Caco-2 (cell line): Measurements from ENCODE around the gene EPB41. TPM values are rescaled to one million over a fixed set of nuclear protein-coding genes. Genes with fewer than 3 reads are reported as not detected.

Experiments
- BruUV-seq: library from RNA; stranded (reverse); fragments of 400-500 nt; replicated peaks from 2 replicates; lab custom pipeline; 2021; lab: Mats Ljungman, UMichigan
- CTCF ChIA-PET: fragments of 300-600 bp; sonication (Branson Sonifier 250); formaldehyde crosslinking; loops from one replicate; lab custom pipeline; 2022; ENCODE audit warnings: antibody characterized with exemption; lab: Charles Lee
- POLR2A ChIA-PET: fragments of 300-600 bp; sonication (Branson Sonifier 250); formaldehyde crosslinking; loops from one replicate; lab custom pipeline; 2022; ENCODE audit warnings: antibody characterized with exemption; lab: Charles Lee
- DNase-seq, 2 experiments: peaks; one replicate each; pipeline versions ENCODE4 v3.0.0 to v3.0.0-alpha.2; 2020 to 2022
- H3K27me3 ChIP-seq: replicated peaks from 2 replicates; pipeline ENCODE4 v1.6.0; 2011; ENCODE audit warnings: low read length; ENCODE audit not compliant: control insufficient read depth, insufficient read depth
- H3K36me3 ChIP-seq: 2 replicates; pipeline ENCODE4 v1.5.1; 2011; ENCODE audit warnings: low read length; ENCODE audit not compliant: control insufficient read depth, insufficient read depth
- H3K4me1 ChIP-seq: fragments of 250-450 bp; sonication (Bioruptor Pico); 2 replicates; pipeline ENCODE4 v1.5.1; 2020; ENCODE audit warnings: mild to moderate bottlenecking
- H3K4me3 ChIP-seq: 2 replicates; pipeline ENCODE4 v1.5.1; 2011; ENCODE audit warnings: low read depth, mild to moderate bottlenecking, control low read depth, low read length
- H3K9me3 ChIP-seq: fragments of 250-450 bp; sonication (Bioruptor Pico); 2 replicates; pipeline ENCODE4 v1.5.1; 2020; ENCODE audit warnings: mild to moderate bottlenecking, moderate library complexity
- H3K27ac Mint-ChIP-seq: one replicate; pipeline ENCODE4 v1.8.0; 2022; ENCODE audit warnings: mixed read lengths; ENCODE audit not compliant: unreplicated experiment
- H3K27me3 Mint-ChIP-seq: one replicate; pipeline ENCODE4 v1.8.0; 2022; ENCODE audit warnings: mixed read lengths; ENCODE audit not compliant: insufficient read depth, unreplicated experiment
- H3K36me3 Mint-ChIP-seq: one replicate; pipeline ENCODE4 v1.8.0; 2022; ENCODE audit warnings: mild to moderate bottlenecking, mixed read lengths; ENCODE audit not compliant: insufficient read depth, unreplicated experiment
- H3K4me1 Mint-ChIP-seq: one replicate; pipeline ENCODE4 v1.8.0; 2022; ENCODE audit warnings: low read depth, mixed read lengths; ENCODE audit not compliant: unreplicated experiment
- H3K4me3 Mint-ChIP-seq: one replicate; pipeline ENCODE4 v1.8.0; 2022; ENCODE audit warnings: mild to moderate bottlenecking, moderate library complexity, mixed read lengths; ENCODE audit not compliant: unreplicated experiment
- H3K9me3 Mint-ChIP-seq: one replicate; pipeline ENCODE4 v1.8.0; 2022; ENCODE audit warnings: mixed read lengths; ENCODE audit not compliant: unreplicated experiment
- CTCF ChIP-seq, 2 experiments: fragments of 200-600 bp in 1 of 2; IDR thresholded peaks; 1 replicate in 1 of 2; 2 replicates in 1 of 2; pipeline versions ENCODE4 v1.5.1 to v1.8.0; 2011 to 2022; ENCODE audit warnings: antibody characterized with exemption in 1 of 2, control low read depth in 1 of 2, inconsistent platforms in 1 of 2, low read depth in 1 of 2, low read length in 1 of 2, mild to moderate bottlenecking in 1 of 2, moderate library complexity in 1 of 2; ENCODE audit not compliant: insufficient read depth in 1 of 2, severe bottlenecking in 1 of 2, unreplicated experiment in 1 of 2
- intact Hi-C: fragments of 100-400 bp; cut with micrococcal nuclease; formaldehyde crosslinking; loops from one replicate; pipeline ENCODE4 v1.10.0; 2022; ENCODE audit not compliant: unreplicated experiment
- total RNA-seq: library from RNA; stranded (reverse); gene quantifications from 2 replicates; pipeline ENCODE4 v1.2.3, GENCODE V29; 2022

The EPB41 gene
- total RNA-seq, 1 experiment from 2014 or later: 29.5 TPM

DNA sequence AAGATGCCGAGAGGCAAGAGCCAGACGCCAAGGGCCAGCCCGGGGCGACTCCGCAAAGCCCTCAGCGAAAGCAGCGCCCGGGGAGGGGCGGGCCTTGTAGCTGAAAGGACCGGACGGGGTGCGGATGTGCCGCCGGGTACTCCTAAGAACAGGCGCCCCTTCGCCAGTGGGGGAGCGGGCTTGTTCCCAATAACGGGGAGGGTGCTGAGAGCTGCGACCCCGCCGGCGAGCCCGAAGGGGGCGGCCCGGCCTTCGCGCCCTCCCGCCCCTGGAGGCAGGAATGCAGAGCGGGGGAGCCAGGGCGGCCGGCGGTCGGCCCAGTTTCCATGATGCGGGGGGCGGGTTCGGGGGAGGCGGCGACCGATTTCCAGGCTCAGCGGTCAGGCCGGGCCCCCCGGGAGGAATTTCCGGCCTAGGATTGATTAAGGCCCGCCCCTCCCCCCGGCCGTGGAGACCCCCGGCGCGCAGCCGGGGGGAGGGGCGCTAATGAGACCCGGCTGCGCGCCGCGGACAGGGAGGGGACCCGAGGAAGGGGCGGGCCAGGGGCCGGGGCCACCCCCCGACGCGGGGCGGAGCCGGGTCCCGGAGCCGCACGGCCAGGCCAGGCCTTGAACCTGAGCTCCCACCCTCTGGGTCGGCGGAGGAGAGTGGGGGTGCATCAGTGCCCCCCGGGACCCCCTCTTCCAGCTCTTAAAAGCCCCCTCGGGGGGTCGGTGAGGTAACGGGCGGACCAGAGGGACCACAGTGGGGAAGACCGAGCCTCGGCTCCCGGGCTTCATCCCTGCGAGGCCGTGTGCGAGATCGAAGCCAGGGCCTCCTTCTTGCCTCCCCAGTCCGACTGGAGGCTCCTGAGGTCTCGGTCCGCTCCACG is 210.2 kb downstream of the EPB41 start:
- Mint-ChIP-seq H3K4me1 (no peaks in the 10 kb centered on the region), H3K27ac (peak overlapping the region; percentile 65)
- intact Hi-C loops: no loop called here

DNA sequence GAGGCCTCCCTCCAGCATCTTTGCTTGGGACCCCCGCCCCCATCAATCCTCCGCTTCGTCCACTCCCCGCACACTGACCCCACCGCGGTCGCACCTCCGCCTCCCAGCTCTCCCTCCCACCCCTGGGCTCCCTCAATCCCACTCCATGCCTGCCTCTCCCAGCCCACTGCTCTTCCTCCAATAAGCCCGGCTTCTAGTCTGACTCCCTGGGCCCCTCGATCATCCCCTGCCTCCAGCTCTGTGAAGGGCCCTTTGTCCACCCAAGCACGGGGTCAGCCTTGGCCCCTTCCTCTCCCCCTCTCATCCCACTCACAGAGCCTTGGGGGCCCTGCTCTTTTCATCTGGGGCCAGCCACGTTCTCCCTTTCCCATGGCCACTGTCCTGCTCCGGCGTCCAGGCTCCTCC is 210.9 kb downstream of the EPB41 start:
- H3K9me3 Mint-ChIP-seq: no peaks in the 10 kb centered on the region
- H3K36me3 Mint-ChIP-seq: peaks cover 7% of the 10 kb centered on the region
- H3K4me1 Mint-ChIP-seq: no peaks in the 10 kb centered on the region
- CTCF ChIA-PET: interaction anchor here (0.7 to 2.1 kb wide), 11 partner anchors 10 to 1593 kb away, joined by 3 to 11 read pairs (median 5); partner anchors contain the start of gene SRSF4
- peak overlapping the region; percentile 75 for H3K4me3 Mint-ChIP-seq
- no peak for DNase-seq
- Histone ChIP-seq H3K36me3 (no peaks in the 10 kb centered on the region), H3K27me3 (no peaks in the 10 kb centered on the region), H3K4me3 (peak overlapping the region; percentile 69), H3K4me1 (no peaks in the 10 kb centered on the region), H3K9me3 (no peaks in the 10 kb centered on the region)
- POLR2A ChIA-PET: no interaction called here
- H3K27me3 Mint-ChIP-seq: no peaks in the 10 kb centered on the region
- H3K27ac Mint-ChIP-seq: peak overlapping the region; percentile 65
- TF ChIP-seq CTCF (IDR thresholded peaks at IDR 0.05; ENCODE audit: insufficient read depth in 1 of 2, low read depth in 1 of 2, low read length in 1 of 2, severe bottlenecking in 1 of 2, unreplicated experiment in 1 of 2): no peak
- TSS peak; percentile 27 for BruUV-seq
- intact Hi-C loops: no loop called here

More for the DNA sequence above, 210.2 kb downstream of the EPB41 start:
- H3K36me3 Mint-ChIP-seq: peaks cover 7% of the 10 kb centered on the region
- peak overlapping the region; percentile 69 for H3K4me3 ChIP-seq
- BruUV-seq: no TSS peak
- no peaks in the 10 kb centered on the region for H3K27me3 Mint-ChIP-seq
- peak overlapping the region; percentile 75 for H3K4me3 Mint-ChIP-seq
- H3K4me1 ChIP-seq: no peaks in the 10 kb centered on the region
- DNase-seq: peak; percentile 75 to 86
- no peaks in the 10 kb centered on the region for H3K9me3 Mint-ChIP-seq
- peak; percentile 69 to 71 for TF ChIP-seq CTCF (IDR thresholded peaks at IDR 0.05; ENCODE audit: insufficient read depth in 1 of 2, low read depth in 1 of 2, low read length in 1 of 2, severe bottlenecking in 1 of 2, unreplicated experiment in 1 of 2)
- ChIA-PET CTCF (interaction anchor here (0.5 to 2.1 kb wide), 14 partner anchors 10 to 1594 kb away, joined by 3 to 11 read pairs (median 5); partner anchors contain the start of gene SRSF4), POLR2A (interaction anchor here (0.6 to 1.6 kb wide), 2 partner anchors 56 to 373 kb away, joined by 3 to 6 read pairs; no protein-coding TSS in a partner anchor)
- H3K36me3 ChIP-seq: no peaks in the 10 kb centered on the region
- no peaks in the 10 kb centered on the region for H3K9me3 ChIP-seq
- no peaks in the 10 kb centered on the region for H3K27me3 ChIP-seq

DNA sequence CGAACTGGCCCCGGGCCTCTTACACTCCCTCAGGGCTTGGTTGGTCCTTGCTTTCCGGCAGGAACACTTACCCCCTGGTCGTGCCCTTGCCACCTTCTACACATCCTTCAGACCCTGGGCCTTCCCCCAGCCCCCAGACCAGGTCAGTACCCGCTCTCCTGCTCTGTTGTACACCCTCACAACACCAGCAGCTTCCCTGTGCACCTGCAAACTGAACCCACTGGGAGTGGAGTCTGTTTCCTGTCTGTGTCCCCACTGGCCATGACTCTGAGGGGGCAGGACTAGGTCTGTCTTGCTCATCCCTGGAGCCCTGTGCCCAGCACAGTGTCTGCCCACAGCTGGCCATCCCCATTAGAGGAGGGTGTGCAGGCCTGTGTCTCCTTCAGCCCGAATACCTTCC is 211.4 kb downstream of the EPB41 start:
- no peaks in the 10 kb centered on the region for H3K9me3 ChIP-seq
- intact Hi-C loops: no loop called here
- CTCF ChIA-PET: interaction anchor here (1.2 kb wide), 1 partner anchor 20 kb away, joined by 3 read pairs; no protein-coding TSS in a partner anchor
- no peak for DNase-seq
- no peaks in the 10 kb centered on the region for H3K27me3 Mint-ChIP-seq
- peaks cover 7% of the 10 kb centered on the region for H3K36me3 Mint-ChIP-seq
- no peak for TF ChIP-seq CTCF (IDR thresholded peaks at IDR 0.05; ENCODE audit: insufficient read depth in 1 of 2, low read depth in 1 of 2, low read length in 1 of 2, severe bottlenecking in 1 of 2, unreplicated experiment in 1 of 2)
- POLR2A ChIA-PET: no interaction called here
- BruUV-seq: no TSS peak
- H3K4me1 Mint-ChIP-seq: no peaks in the 10 kb centered on the region
- no peaks in the 10 kb centered on the region for H3K36me3 ChIP-seq
- no peaks in the 10 kb centered on the region for H3K9me3 Mint-ChIP-seq
- H3K4me1 ChIP-seq: no peaks in the 10 kb centered on the region
- peak overlapping the region; percentile 65 for H3K27ac Mint-ChIP-seq
- no peak overlapping the region for H3K4me3 ChIP-seq
- no peaks in the 10 kb centered on the region for H3K27me3 ChIP-seq
- H3K4me3 Mint-ChIP-seq: peak overlapping the region; percentile 75
